ENCODE data around the gene PRKRIP1. TPM values are rescaled to one million over a fixed set of nuclear protein-coding genes. Genes with fewer than 3 reads are reported as not detected.

Gene PRKRIP1
- total RNA-seq, 4 donors from 2014 or later: 24.8 to 97.3 (median 33.6) TPM

GRCh38 chr7:102469972-102470825 is 74.0 kb downstream of the PRKRIP1 start:
- H3K27me3 ChIP-seq: no peaks in the 10 kb centered on the region
- in situ Hi-C loops (cut with MboI; ENCODE audit: low pct_ligation_motif_present in 1 of 4, low pct_unique_long_range_greater_than_20kb in 1 of 4, low sequenced_read_pairs in 3 of 4) (loop anchor here in 1 of 4 donors (10.0 kb wide), 1 partner anchor 65 kb away; no protein-coding TSS in a partner anchor), intact Hi-C loops (cut with DNase I; ENCODE audit: low total_unique reads) (no loop called here)
- H3K4me1 ChIP-seq: peaks cover 6 to 28% (median 18%) of the 10 kb centered on the region in 4 donors
- peaks cover 0 to 7% (median 0%) of the 10 kb centered on the region in 4 donors for H3K36me3 ChIP-seq
- peak in 1 of 5 experiments; percentile 24 for TF ChIP-seq CTCF (IDR thresholded peaks at IDR 0.05)
- TF ChIP-seq EP300 (IDR thresholded peaks at IDR 0.05; ENCODE audit: low read depth): no peak
- peak; percentile 11 for TF ChIP-seq POLR2A (IDR thresholded peaks at IDR 0.05)
- peak; percentile 58 to 73 (median 63) for TF ChIP-seq POLR2AphosphoS5 (IDR thresholded peaks at IDR 0.05)
- peak overlapping the region; percentile 24 to 65 (median 34) for H3K27ac ChIP-seq
- no peaks in the 10 kb centered on the region for H3K9me3 ChIP-seq
- DNase-seq: peak; percentile 88
- H3K4me3 ChIP-seq: no peak overlapping the region
- WGBS, 2 donors (ENCODE audit: low coverage in 1 of 2): 59 to 60% methylated on average over 1 to 20 of the region's 20 CpGs

GRCh38 chr7:102471791-102472125 is 75.6 kb downstream of the PRKRIP1 start:
- Histone ChIP-seq H3K36me3 (peaks cover 0 to 7% (median 0%) of the 10 kb centered on the region in 4 donors), H3K27me3 (no peaks in the 10 kb centered on the region), H3K9me3 (no peaks in the 10 kb centered on the region), H3K4me1 (peaks cover 0 to 16% (median 10%) of the 10 kb centered on the region in 4 donors), H3K4me3 (no peak overlapping the region), H3K27ac (no peak overlapping the region)
- in situ Hi-C loops (cut with MboI; ENCODE audit: low pct_ligation_motif_present in 1 of 4, low pct_unique_long_range_greater_than_20kb in 1 of 4, low sequenced_read_pairs in 3 of 4) (no loop called here), intact Hi-C loops (cut with DNase I; ENCODE audit: low total_unique reads) (no loop called here)
- no peak for DNase-seq
- WGBS, 2 donors (ENCODE audit: low coverage in 1 of 2): 88% methylated on average over 6 of the region's 6 CpGs; no CpG with 5 or more reads in 1 of the 2 donors
- no peak for TF ChIP-seq EP300 (IDR thresholded peaks at IDR 0.05; ENCODE audit: low read depth)
- TF ChIP-seq CTCF (IDR thresholded peaks at IDR 0.05): no peak
- no peak for TF ChIP-seq POLR2AphosphoS5 (IDR thresholded peaks at IDR 0.05)
- no peak for TF ChIP-seq POLR2A (IDR thresholded peaks at IDR 0.05)

- no peaks in the 10 kb centered on the region for H3K9me3 ChIP-seq
- DNase-seq: no peak
- H3K27me3 ChIP-seq: no peaks in the 10 kb centered on the region
- TF ChIP-seq CTCF (IDR thresholded peaks at IDR 0.05) (no peak), POLR2AphosphoS5 (IDR thresholded peaks at IDR 0.05) (no peak), POLR2A (IDR thresholded peaks at IDR 0.05) (no peak), EP300 (IDR thresholded peaks at IDR 0.05; ENCODE audit: low read depth) (no peak)
- H3K27ac ChIP-seq: no peak overlapping the region
- 86% methylated on average over 31 of the region's 31 CpGs; no CpG with 5 or more reads in 1 of the 2 donors for WGBS, 2 donors (ENCODE audit: low coverage in 1 of 2)
- peaks cover 0 to 14% (median 10%) of the 10 kb centered on the region in 4 donors for H3K4me1 ChIP-seq
- peaks cover 0 to 7% (median 0%) of the 10 kb centered on the region in 4 donors for H3K36me3 ChIP-seq
- in situ Hi-C loops (cut with MboI; ENCODE audit: low pct_ligation_motif_present in 1 of 4, low pct_unique_long_range_greater_than_20kb in 1 of 4, low sequenced_read_pairs in 3 of 4): no loop called here
- intact Hi-C loops (cut with DNase I; ENCODE audit: low total_unique reads): no loop called here
- no peak overlapping the region for H3K4me3 ChIP-seq
These were observed 76.2 kb downstream of the PRKRIP1 start for GRCh38 chr7:102472126-102473041.
